Activated CD8-positive, alpha-beta memory T cell treated with anti-CD3 and anti-CD28 coated beads for 48 hours (primary cell): Measurements from ENCODE around the gene UGT1A5.
"Not testable (repeated sequence)": the region's sequence is repeated elsewhere in the genome, so short reads cannot be mapped to it uniquely, and the experiment has no call there.

Experiments
- DNase-seq, 3 experiments: peaks; one replicate each; pipeline ENCODE4 v3.0.0-alpha.2; 2020; ENCODE audit warnings: low read depth in 2 of 3, low spot score in 2 of 3

Gene UGT1A5

GRCh38 chr2:233745838-233746237 lies 33.1 kb downstream of the UGT1A5 start:
- DNase-seq, result not testable (repeated sequence)

GRCh38 chr2:233746475-233747282 lies 34.0 kb downstream of the UGT1A5 start:
- DNase-seq, result no peak

- no peak for DNase-seq
These were observed 34.5 kb downstream of the UGT1A5 start for GRCh38 chr2:233747283-233747544.

- DNase-seq, result not testable (repeated sequence)
These were observed 38.0 kb downstream of the UGT1A5 start for GRCh38 chr2:233750689-233751088.

- DNase-seq, result not testable (repeated sequence)
These were observed 38.7 kb downstream of the UGT1A5 start for GRCh38 chr2:233751212-233752009.

- no peak for DNase-seq
These were observed 42.3 kb downstream of the UGT1A5 start for GRCh38 chr2:233754872-233755611.

- no peak for DNase-seq
These were observed 43.8 kb downstream of the UGT1A5 start for GRCh38 chr2:233756429-233757081.

- no peak for DNase-seq
These were observed 45.4 kb downstream of the UGT1A5 start for GRCh38 chr2:233758141-233758540.

- no peak for DNase-seq
These were observed 46.1 kb downstream of the UGT1A5 start for GRCh38 chr2:233758849-233759248.

- no peak for DNase-seq
These were observed 47.3 kb downstream of the UGT1A5 start, which contains the start of gene UGT1A1 for GRCh38 chr2:233760043-233760442. TSS of gene UGT1A1 (plus strand) at chr2:233760270. CDS start at chr2:233760288, 18 bp downstream.

GRCh38 chr2:233761040-233761769 lies 48.5 kb downstream of the UGT1A5 start:
- DNase-seq, result no peak

GRCh38 chr2:233764264-233764663 lies 51.6 kb downstream of the UGT1A5 start:
- no peak for DNase-seq

GRCh38 chr2:233764761-233765160 lies 52.1 kb downstream of the UGT1A5 start:
- DNase-seq, result no peak

- DNase-seq, result no peak
These were observed 53.7 kb downstream of the UGT1A5 start for GRCh38 chr2:233766416-233766815.

- DNase-seq, result no peak
These were observed 55.4 kb downstream of the UGT1A5 start for GRCh38 chr2:233768076-233768475.

- DNase-seq, result no peak
These were observed 56.6 kb downstream of the UGT1A5 start for GRCh38 chr2:233769260-233769659.

GRCh38 chr2:233772153-233772552 lies 59.4 kb downstream of the UGT1A5 start:
- DNase-seq, result no peak

GRCh38 chr2:233772583-233772982 lies 59.9 kb downstream of the UGT1A5 start:
- no peak for DNase-seq

- DNase-seq, result no peak
These were observed 61.1 kb downstream of the UGT1A5 start for GRCh38 chr2:233773854-233774253.

- no peak for DNase-seq
These were observed 62.7 kb downstream of the UGT1A5 start for GRCh38 chr2:233775414-233775813.

- no peak for DNase-seq
These were observed 65.3 kb downstream of the UGT1A5 start, which contains the start of gene MROH2A for GRCh38 chr2:233778030-233778429. TSS of gene MROH2A (plus strand) at chr2:233778330. CDS start at chr2:233779359, 1,029 bp downstream.
